GM18870 (cell line): ENCODE measurements around the gene HOXA9.

Experiments used
- ATAC-seq: cut with Tn5 transposase; IDR thresholded peaks from one replicate; pipeline ENCODE4 v1.9.1; 2021; ENCODE audit warnings: moderate library complexity; ENCODE audit not compliant: unreplicated experiment

Gene HOXA9

GRCh38 chr7:27177795-27178320 lies 12.5 kb upstream of the HOXA9 start:
- ATAC-seq, result no peak

DNA sequence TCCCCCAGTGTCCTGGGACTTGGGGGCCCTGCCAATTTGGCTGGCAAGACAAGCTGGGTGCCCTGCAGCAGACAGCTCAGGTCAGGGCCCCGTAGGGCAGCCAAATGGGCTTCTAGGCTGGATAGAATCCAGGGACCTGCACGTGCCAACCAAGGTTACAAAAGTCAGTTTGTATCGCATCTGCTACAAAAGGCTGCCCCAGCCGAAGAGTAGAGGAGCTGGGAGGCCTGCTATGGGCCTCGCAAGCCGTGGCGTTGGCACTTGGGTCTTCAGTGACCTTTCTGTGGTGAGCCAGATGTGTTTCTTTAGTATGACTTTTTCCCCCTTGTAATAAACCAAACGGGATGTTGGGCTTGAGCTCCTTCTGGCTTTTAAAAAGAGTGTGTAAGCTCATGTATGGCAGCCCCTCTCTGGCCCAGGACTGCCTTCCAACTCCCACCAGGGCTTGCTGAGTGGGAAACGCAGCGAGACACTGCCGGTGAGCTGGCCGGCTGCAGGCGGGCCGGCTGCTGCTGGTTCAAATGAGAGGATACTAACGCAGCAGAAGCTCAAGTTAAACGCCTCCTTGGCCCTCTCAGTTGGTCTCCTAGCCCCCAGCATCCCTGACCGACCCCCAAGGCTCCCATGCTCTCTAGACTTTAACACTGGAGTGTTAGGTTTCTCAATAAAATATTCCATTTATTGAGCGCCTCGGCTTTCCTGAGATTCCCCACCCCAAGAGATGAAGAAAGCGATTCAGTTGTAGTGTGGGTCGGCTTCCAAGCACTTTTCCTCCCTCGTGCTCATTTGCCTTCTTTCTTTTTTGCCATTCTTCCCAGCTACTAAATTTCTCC lies 11.8 kb upstream of the HOXA9 start:
- no peak for ATAC-seq

GRCh38 chr7:27176524-27176845 lies 11.1 kb upstream of the HOXA9 start:
- ATAC-seq, result no peak

DNA sequence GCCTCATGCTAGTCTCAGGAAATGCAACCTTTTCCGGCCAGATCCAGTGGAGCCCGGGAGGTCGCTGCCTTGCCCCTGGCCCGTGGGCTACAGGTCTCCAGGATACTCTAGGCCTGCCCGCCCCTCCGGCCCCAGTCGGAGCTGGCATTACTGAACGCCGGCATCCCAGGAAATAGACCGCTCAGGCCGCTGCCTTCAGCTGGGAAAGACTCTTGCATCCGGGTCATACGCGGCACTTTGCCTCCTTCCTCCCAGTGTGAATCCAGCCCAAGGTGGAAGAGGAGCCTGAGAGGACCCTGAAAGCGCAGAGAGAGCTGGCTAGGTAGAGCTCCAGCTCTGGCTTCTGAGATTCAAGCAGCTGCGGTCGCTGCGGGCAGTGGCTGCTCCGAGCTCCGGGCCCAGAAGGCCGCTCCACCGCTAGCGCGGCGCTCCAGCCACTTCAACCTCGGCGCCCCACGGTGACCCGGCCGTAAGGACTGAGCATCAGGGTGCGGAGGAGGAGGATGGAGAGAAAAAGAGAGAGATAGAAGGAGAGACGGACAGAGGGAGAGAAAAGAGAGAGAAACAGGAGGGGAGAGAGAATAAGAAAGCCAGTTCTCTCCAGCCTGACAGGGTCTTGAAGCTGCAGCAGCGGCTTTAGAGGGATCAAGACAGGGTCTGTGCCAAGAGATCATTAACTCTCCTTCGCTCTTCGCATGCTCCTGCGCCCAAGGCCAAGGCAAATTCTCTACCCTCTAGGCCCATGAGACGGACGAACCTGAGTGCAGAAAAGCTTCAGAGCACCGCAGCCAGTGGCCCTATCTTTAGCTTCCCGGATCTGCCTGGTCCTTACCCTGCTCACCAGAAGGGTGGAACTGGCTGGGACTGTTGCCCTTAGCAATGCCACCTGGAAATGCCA lies 10.5 kb upstream of the HOXA9 start:
- no peak for ATAC-seq

GRCh38 chr7:27174874-27175625 lies 9.7 kb upstream of the HOXA9 start:
- no peak for ATAC-seq

DNA sequence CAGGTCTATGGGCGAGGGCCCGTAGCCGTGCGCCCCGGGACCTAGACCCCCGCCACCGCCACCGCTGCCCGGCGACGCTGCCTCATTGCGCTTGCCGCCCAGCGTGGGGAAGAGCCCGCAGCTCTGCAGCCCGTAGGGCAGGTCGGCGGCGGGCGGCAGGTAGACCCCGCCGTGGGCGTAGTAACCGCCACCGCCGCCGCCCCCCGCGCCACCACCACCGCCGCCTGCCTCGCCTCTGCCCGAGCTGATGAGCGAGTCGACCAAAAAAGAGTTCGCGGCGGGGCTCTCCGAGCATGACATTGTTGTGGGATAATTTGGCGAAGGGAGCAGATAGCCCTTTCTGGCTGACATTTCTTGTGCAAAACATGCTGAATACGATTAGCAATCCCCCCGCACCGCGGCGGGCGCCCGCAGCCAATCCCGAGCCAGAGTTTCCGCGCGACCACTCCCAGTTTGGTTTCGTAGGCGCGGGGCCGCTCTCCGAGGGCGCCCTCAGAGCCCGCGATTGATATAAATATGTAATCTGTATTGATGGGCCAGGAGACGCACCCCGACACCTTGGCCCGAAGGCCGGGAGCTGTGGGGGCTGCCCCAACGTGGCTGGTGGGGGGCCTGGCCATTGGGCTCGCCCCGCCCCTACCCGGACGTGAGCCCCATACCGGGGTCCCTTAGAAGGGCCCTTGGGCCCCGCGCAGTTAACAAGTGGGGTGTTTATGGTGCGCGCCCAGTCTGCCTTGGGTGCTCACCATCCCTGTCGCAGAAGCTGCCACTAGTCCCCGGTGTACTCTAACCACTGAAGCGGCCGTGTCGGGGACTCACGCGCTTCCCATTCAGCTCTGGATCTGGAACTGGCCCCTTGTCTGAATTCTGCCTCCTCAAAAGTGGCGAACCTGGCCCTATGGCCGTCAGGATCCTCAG lies 8.9 kb upstream of the HOXA9 start, which contains the start of gene HOXA10:
Gene HOXA10, minus strand, starts transcription at position 365 of the 918 bp plus-strand sequence. Its CDS starts 14 bp downstream, at position 351.
- no peak for ATAC-seq

GRCh38 chr7:27173511-27173955 lies 8.2 kb upstream of the HOXA9 start:
- ATAC-seq, result no peak

DNA sequence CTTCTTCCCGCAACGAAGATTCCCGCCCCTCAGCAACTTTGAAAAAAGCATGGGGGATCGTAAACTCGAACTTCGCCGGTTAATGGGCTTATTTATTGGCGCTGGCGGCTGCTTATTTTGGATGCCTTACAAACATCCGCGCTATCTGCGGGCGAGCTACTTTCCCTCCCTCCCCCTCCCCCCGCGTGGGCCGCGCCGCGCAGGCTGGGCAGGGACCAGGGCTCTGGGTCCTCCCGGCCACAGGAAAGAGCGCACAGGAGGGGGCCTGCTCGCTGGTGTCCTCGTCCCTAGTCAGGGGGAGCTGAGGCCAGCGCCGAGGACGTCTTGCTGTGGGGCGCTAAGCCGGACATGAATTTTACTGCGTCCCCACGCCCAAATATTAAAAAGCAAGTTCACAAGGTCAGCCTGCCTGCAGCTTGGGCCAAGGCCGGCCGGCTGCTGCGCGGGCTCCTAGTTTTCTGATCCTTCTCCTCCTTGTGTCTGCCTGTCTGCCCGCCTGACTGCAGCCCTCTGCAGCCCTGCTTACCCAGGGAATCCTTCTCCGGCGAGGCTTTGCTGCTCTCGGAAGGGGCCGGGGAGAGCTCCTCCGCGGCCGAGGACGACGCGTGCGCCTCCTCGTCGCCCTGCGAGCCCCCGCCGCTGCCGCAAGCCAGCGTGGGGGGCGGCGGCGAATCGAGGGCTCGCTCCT lies 7.6 kb upstream of the HOXA9 start:
- ATAC-seq, result no peak

DNA sequence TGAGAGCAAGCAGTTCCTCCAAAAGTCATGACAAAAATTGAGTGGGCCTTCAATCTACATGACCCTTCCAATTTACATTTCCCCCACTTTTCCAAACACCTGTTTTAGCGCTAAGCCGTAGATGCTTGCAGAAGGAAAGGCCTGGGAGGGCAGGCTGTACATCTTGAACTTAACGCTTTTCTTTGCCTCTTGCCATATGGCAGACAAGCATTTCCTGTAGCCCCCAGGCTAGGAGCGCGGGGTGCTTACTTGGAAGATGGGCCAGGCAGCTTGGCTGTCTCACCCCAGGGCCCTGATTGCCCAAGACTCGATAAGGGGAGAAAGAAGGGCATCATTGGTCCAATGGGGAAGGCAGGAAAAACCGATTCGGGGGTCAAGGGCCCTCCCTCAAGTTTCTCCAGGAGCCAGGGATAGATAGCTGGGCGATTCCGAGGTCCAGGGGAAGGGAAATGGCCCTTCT lies 7.0 kb upstream of the HOXA9 start:
- ATAC-seq, result no peak

- ATAC-seq, result no peak
These were observed 6.4 kb upstream of the HOXA9 start for GRCh38 chr7:27171637-27172314.

DNA sequence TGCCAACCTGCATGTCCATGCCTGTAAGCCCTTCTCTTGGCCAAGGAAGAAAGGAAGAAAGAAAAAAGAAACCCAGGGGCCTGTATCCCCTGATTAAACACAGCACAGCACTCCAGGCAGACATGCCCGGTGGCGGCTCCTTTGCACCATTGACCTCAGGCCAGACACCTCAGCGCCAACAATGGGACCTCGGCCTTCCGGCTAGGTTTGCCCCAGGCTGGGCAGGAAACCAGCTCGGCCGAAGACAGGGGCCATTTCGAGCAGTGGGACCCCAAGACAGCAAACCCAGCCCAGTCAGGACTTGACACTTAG lies 5.9 kb upstream of the HOXA9 start:
- ATAC-seq, result no peak

- ATAC-seq, result no peak
These were observed 5.3 kb upstream of the HOXA9 start for GRCh38 chr7:27170426-27171324.

DNA sequence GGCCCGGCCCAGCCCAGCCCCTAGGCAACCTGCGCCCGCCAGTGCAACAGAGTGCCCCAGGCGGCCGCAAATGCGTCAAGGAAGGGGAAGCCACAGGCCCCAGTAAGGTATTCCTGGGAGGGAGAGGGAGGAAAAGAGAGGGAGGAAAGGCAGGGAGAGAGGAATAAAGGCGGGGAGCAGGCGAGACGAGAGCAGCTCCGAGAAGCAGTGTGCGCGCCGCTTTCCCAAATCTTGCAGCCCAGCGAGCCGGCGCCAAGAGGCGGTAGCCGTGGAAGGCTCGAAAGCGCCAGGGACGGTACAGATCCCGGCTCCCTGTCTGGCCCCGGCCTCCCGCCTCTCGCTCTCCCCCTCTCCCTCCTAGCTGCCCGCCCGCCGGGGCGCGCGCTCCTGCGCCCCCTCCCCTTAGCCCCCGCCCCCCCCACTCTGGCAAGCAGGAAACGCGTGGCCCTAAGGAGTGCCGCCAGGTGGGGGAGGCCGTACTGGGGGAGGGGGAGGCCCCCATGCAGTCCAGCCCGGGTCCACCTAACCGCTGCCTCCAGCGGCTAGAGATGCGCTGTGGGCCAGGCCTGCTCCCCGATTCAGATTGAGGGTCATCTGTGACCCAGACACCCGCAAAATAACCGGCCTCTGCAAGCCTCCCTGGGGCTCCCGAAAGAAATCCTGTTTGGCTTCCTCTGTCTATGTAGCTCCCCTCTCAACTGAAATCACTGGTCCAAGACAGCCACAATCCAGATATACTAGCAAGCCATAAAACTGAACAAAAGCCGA lies 4.5 kb upstream of the HOXA9 start:
- no peak for ATAC-seq

DNA sequence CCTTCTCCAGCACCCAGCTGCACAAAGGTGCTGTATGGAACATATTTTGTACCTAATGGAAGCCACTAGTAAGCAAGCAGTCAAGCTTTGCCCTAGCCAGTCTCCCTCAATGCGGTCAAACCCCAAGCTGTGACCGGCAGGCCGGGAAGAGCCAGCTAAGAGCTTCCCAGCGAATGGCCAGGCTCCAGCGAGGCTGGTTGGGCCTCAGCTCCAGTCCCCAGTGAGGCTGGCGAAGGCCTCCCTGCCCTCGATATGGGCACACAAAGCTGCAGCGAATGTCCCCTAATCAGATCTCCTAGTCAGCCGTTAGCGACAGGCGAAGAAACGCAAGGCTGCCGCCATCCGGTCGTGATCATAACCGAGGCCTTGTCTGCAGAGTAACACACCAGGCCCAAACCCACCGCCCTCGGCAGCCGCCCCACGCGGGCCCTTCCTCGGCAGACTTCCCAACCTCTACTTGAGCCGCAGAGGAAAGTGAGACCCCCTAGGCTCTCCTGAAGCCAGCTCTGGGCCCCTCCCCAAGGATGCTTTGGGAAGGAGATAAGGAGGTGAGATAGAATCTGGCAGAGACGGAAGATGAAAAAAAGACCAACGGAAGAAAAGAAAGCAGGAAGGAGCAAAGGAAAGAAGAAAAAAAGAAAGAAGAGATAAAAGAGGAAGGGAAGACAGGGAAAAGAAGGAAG lies 3.1 kb upstream of the HOXA9 start:
- ATAC-seq, result no peak

- no peak for ATAC-seq
These were observed 2.6 kb upstream of the HOXA9 start for GRCh38 chr7:27167916-27168264.
